Ramos (cell line): ENCODE results near the gene CD46.
"Not testable (repeated sequence)": the region's sequence is repeated elsewhere in the genome, so short reads cannot be mapped to it uniquely, and the experiment has no call there.

Experiments
- in situ Hi-C: fragments of 300-500 bp; cut with MboI; formaldehyde crosslinking; loops from one replicate; pipeline ENCODE4 v1.14.3; 2022; ENCODE audit warnings: low sequenced_read_pairs; ENCODE audit not compliant: unreplicated experiment

Gene CD46

GRCh38 chr1:207751790-207752455 lies at the start of gene CD46:
Gene CD46 (plus strand): TSS chr1:207752054. CDS start chr1:207752213, 159 bp downstream.
- in situ Hi-C loops, result no loop called here

- in situ Hi-C loops, result no loop called here
Observed at GRCh38 chr1:207702317-207702716, 49.5 kb upstream of the CD46 start.

GRCh38 chr1:207703712-207704111 lies 48.1 kb upstream of the CD46 start:
- in situ Hi-C loops, result no loop called here

- in situ Hi-C loops, result not testable (repeated sequence)
Observed at GRCh38 chr1:207708004-207708403, 43.9 kb upstream of the CD46 start.

GRCh38 chr1:207711285-207711684 lies 40.6 kb upstream of the CD46 start:
- in situ Hi-C loops, result no loop called here

- in situ Hi-C loops, result not testable (repeated sequence)
Observed at GRCh38 chr1:207712701-207713100, 39.2 kb upstream of the CD46 start.

- in situ Hi-C loops, result no loop called here
Observed at GRCh38 chr1:207713529-207713928, 38.3 kb upstream of the CD46 start.

GRCh38 chr1:207719234-207719633 lies 32.6 kb upstream of the CD46 start:
- in situ Hi-C loops, result no loop called here

GRCh38 chr1:207728200-207728858 lies 23.5 kb upstream of the CD46 start:
- in situ Hi-C loops, result not testable (repeated sequence)

GRCh38 chr1:207737503-207738157 lies 14.2 kb upstream of the CD46 start:
- in situ Hi-C loops, result not testable (repeated sequence)

- in situ Hi-C loops, result not testable (repeated sequence)
Observed at GRCh38 chr1:207738158-207738659, 13.6 kb upstream of the CD46 start.

GRCh38 chr1:207740207-207740606 lies 11.6 kb upstream of the CD46 start:
- in situ Hi-C loops, result no loop called here

- in situ Hi-C loops, result no loop called here
Observed at GRCh38 chr1:207742850-207743555, 8.9 kb upstream of the CD46 start.

- in situ Hi-C loops, result no loop called here
Observed at GRCh38 chr1:207744000-207744534, 7.8 kb upstream of the CD46 start.

GRCh38 chr1:207745285-207745684 lies 6.6 kb upstream of the CD46 start:
- in situ Hi-C loops, result no loop called here

GRCh38 chr1:207745839-207746767 lies 5.8 kb upstream of the CD46 start:
- in situ Hi-C loops, result no loop called here

GRCh38 chr1:207747627-207748492 lies 4.0 kb upstream of the CD46 start:
- in situ Hi-C loops, result no loop called here

GRCh38 chr1:207748737-207749528 lies 2.9 kb upstream of the CD46 start:
- in situ Hi-C loops, result no loop called here
